PC-3 (cell line): Measurements from ENCODE around the gene HOXA10. TPM values are rescaled to one million over a fixed set of nuclear protein-coding genes. Genes with fewer than 3 reads are reported as not detected.

Experiments used
- ATAC-seq: fragments of 200-7000 bp; cut with Tn5 transposase; 2 replicates; pipeline ENCODE4 v1.9.1; 2020; ENCODE audit warnings: mild to moderate bottlenecking, moderate library complexity
- BruUV-seq: library from RNA; stranded (reverse); fragments of 400-500 nt; replicated peaks from 2 replicates; lab custom pipeline; 2021; lab: Mats Ljungman, UMichigan
- CTCF ChIA-PET: fragments of 300-600 bp; sonication (Branson Sonifier 250); formaldehyde crosslinking; loops from one replicate; lab custom pipeline; 2022; ENCODE audit warnings: antibody characterized with exemption; lab: Charles Lee
- POLR2A ChIA-PET: fragments of 300-600 bp; sonication (Branson Sonifier 250); formaldehyde crosslinking; loops from one replicate; lab custom pipeline; 2022; ENCODE audit warnings: antibody characterized with exemption; ENCODE audit not compliant: unreplicated experiment; lab: Charles Lee
- DNase-seq: peaks from one replicate; pipeline ENCODE4 v3.0.0-alpha.2; 2015
- H2AFZ ChIP-seq: fragments of 300-600 bp; sonication (generic); 2 replicates; pipeline ENCODE4 v1.6.0; 2016; ENCODE audit warnings: antibody characterized with exemption, low read length
- H3F3A ChIP-seq: fragments of 300-600 bp; sonication (generic); one replicate; pipeline ENCODE4 v1.6.0; 2017; ENCODE audit warnings: antibody characterized with exemption, low read length, control low read depth, mild to moderate bottlenecking; ENCODE audit not compliant: unreplicated experiment
- H3K27ac ChIP-seq: fragments of 300-600 bp; sonication (generic); 2 replicates; pipeline ENCODE4 v1.5.1; 2016; ENCODE audit warnings: mild to moderate bottlenecking, low read length
- H3K27me3 ChIP-seq: fragments of 300-600 bp; sonication (generic); 2 replicates; pipeline ENCODE4 v1.6.1; 2016; ENCODE audit warnings: low read length, mixed read lengths
- H3K36me3 ChIP-seq: fragments of 300-600 bp; sonication (generic); 2 replicates; pipeline ENCODE4 v1.6.1; 2016; ENCODE audit warnings: low read depth, mixed run types, low read length, mixed read lengths
- H3K4me1 ChIP-seq: fragments of 300-600 bp; sonication (generic); 2 replicates; pipeline ENCODE4 v1.5.1; 2016; ENCODE audit warnings: low read length; ENCODE audit not compliant: insufficient read depth
- H3K4me2 ChIP-seq: fragments of 300-600 bp; sonication (generic); 2 replicates; pipeline ENCODE4 v1.6.0; 2016; ENCODE audit warnings: low read length
- H3K4me3 ChIP-seq: fragments of 300-600 bp; sonication (generic); 2 replicates; pipeline ENCODE4 v1.5.1; 2016; ENCODE audit warnings: mild to moderate bottlenecking, low read length, mixed read lengths
- H3K79me2 ChIP-seq: fragments of 300-600 bp; sonication (generic); 2 replicates; pipeline ENCODE4 v1.6.1; 2017; ENCODE audit warnings: low read length, mixed read lengths
- H3K9ac ChIP-seq: fragments of 300-600 bp; sonication (generic); 2 replicates; pipeline ENCODE4 v1.6.0; 2016; ENCODE audit warnings: mild to moderate bottlenecking, low read length
- H3K9me2 ChIP-seq: fragments of 300-600 bp; sonication (generic); replicated peaks from 2 replicates; pipeline ENCODE4 v1.6.1; 2016; ENCODE audit warnings: mixed run types, low read length, mixed read lengths
- H3K9me3 ChIP-seq: fragments of 300-600 bp; sonication (generic); 2 replicates; pipeline ENCODE4 v1.6.1; 2016; ENCODE audit warnings: low read length, mixed read lengths
- H4K20me1 ChIP-seq: fragments of 300-600 bp; sonication (generic); 2 replicates; pipeline ENCODE4 v1.6.1; 2016; ENCODE audit warnings: low read length, mixed read lengths
- CTCF ChIP-seq: fragments of 300-600 bp; sonication (generic); conservative IDR thresholded peaks from 2 replicates; pipeline ENCODE4 v1.5.1; 2017; ENCODE audit warnings: antibody characterized with exemption, low read depth, mild to moderate bottlenecking, low read length
- EZH2 ChIP-seq: fragments of 300-600 bp; sonication (generic); IDR thresholded peaks from one replicate; pipeline ENCODE4 v1.6.1; 2017; ENCODE audit warnings: antibody characterized with exemption, mild to moderate bottlenecking, low read length; ENCODE audit not compliant: unreplicated experiment
- EZH2phosphoT487 ChIP-seq: fragments of 300-600 bp; sonication (generic); IDR thresholded peaks from 2 replicates; pipeline ENCODE4 v1.6.1; 2018; ENCODE audit warnings: mild to moderate bottlenecking, antibody characterized with exemption, low read length, borderline replicate concordance
- intact Hi-C: fragments of 100-400 bp; cut with micrococcal nuclease; formaldehyde crosslinking; loops from 2 replicates; pipeline ENCODE4 v1.9.0; 2023
- total RNA-seq: library from RNA; depleted of rRNA; stranded (reverse); fragments of >200 nt; gene quantifications from 2 replicates; pipeline ENCODE4 v1.2.3, GENCODE V29; 2014

The HOXA10 gene
- total RNA-seq, 1 experiment from 2014 or later = 46.1 TPM

- ChIA-PET CTCF (interaction anchor here (0.7 to 1.3 kb wide), 4 partner anchors 10 to 575 kb away, joined by 4 to 11 read pairs (median 7); no protein-coding TSS in a partner anchor), POLR2A (interaction anchor here (0.5 to 1.3 kb wide), 2 partner anchors 8 to 11 kb away, joined by 7 read pairs; no protein-coding TSS in a partner anchor)
- Histone ChIP-seq H3K9me2 (no peaks in the 10 kb centered on the region), H2AFZ (no peak overlapping the region), H3K4me3 (peak overlapping the region; percentile 84), H3K9ac (peak overlapping the region; percentile 90), H3K79me2 (peaks cover 99% of the 10 kb centered on the region), H3K27ac (peak overlapping the region; percentile 97), H3F3A (no peaks in the 10 kb centered on the region), H4K20me1 (no peaks in the 10 kb centered on the region), H3K36me3 (no peaks in the 10 kb centered on the region), H3K4me2 (peak overlapping the region; percentile 93), H3K4me1 (peaks cover 46% of the 10 kb centered on the region), H3K27me3 (no peaks in the 10 kb centered on the region), H3K9me3 (no peaks in the 10 kb centered on the region)
- intact Hi-C loops = no loop called here
- ATAC-seq (no peak), DNase-seq (no peak)
- TF ChIP-seq CTCF = no peak
- no peak for TF ChIP-seq EZH2
- TF ChIP-seq EZH2phosphoT487 = no peak
- no TSS peak for BruUV-seq
Measured at GRCh38 chr7:27179030-27179429, 4.9 kb upstream of the HOXA10 start.

- intact Hi-C loops = no loop called here
- Histone ChIP-seq H3K27ac (peak overlapping the region; percentile 97), H3F3A (no peaks in the 10 kb centered on the region), H3K4me3 (peak overlapping the region; percentile 84), H3K4me2 (peak overlapping the region; percentile 93), H3K9ac (peak overlapping the region; percentile 90), H3K27me3 (no peaks in the 10 kb centered on the region), H3K9me3 (no peaks in the 10 kb centered on the region), H3K4me1 (peaks cover 46% of the 10 kb centered on the region), H3K9me2 (no peaks in the 10 kb centered on the region), H3K36me3 (no peaks in the 10 kb centered on the region), H2AFZ (no peak overlapping the region), H3K79me2 (peaks cover 99% of the 10 kb centered on the region), H4K20me1 (no peaks in the 10 kb centered on the region)
- ChIA-PET CTCF (no interaction called here), POLR2A (interaction anchor here (0.5 to 1.3 kb wide), 2 partner anchors 9 to 11 kb away, joined by 7 read pairs; no protein-coding TSS in a partner anchor)
- no peak for ATAC-seq
- TF ChIP-seq EZH2phosphoT487 (no peak), EZH2 (no peak)
- no peak for DNase-seq
- BruUV-seq = no TSS peak
Measured at GRCh38 chr7:27178366-27178765, 4.2 kb upstream of the HOXA10 start.

GRCh38 chr7:27177795-27178320 is 3.7 kb upstream of the HOXA10 start:
- peak overlapping the region; percentile 90 for H3K9ac ChIP-seq
- BruUV-seq = no TSS peak
- peak overlapping the region; percentile 97 for H3K27ac ChIP-seq
- ChIA-PET POLR2A (interaction anchor here (0.5 kb wide), 1 partner anchor 428 kb away, joined by 4 read pairs; no protein-coding TSS in a partner anchor), CTCF (no interaction called here)
- peak overlapping the region; percentile 84 for H3K4me3 ChIP-seq
- peak overlapping the region; percentile 93 for H3K4me2 ChIP-seq
- no peaks in the 10 kb centered on the region for H3K36me3 ChIP-seq
- no peaks in the 10 kb centered on the region for H3K9me2 ChIP-seq
- ATAC-seq = no peak
- peaks cover 45% of the 10 kb centered on the region for H3K4me1 ChIP-seq
- H3F3A ChIP-seq = no peaks in the 10 kb centered on the region
- peaks cover 99% of the 10 kb centered on the region for H3K79me2 ChIP-seq
- no peaks in the 10 kb centered on the region for H3K27me3 ChIP-seq
- DNase-seq = no peak
- H2AFZ ChIP-seq = no peak overlapping the region
- no peaks in the 10 kb centered on the region for H3K9me3 ChIP-seq
- no peak for TF ChIP-seq CTCF
- no peak for TF ChIP-seq EZH2phosphoT487
- H4K20me1 ChIP-seq = no peaks in the 10 kb centered on the region
- intact Hi-C loops = no loop called here
